Stomach (tissue), 9 donors: ENCODE data around the gene CDC42EP1. TPM values are rescaled to one million over a fixed set of nuclear protein-coding genes. Genes with fewer than 3 reads are reported as not detected.

Experiments used
- DNase-seq, 2 donors: peaks; one replicate each; pipeline versions ENCODE4 v3.0.0 to v3.0.0-alpha.2; 2013 to 2019
- H3K27ac ChIP-seq, 5 donors: fragments of 200-600 bp in 4 of 5; sonication (generic) in 4 of 5; one replicate each; pipeline ENCODE4 v1.5.1; 2013 to 2019; ENCODE audit warnings: mild to moderate bottlenecking in 1 of 5, moderate library complexity in 1 of 5
- H3K27me3 ChIP-seq, 3 donors: fragments of 200-600 bp; sonication (generic); one replicate each; pipeline ENCODE4 v1.5.1; 2017 to 2019; ENCODE audit warnings: mixed run types in 1 of 3
- H3K36me3 ChIP-seq, 4 donors: fragments of 200-600 bp; sonication (generic); 1 replicate in 3 of 4; 2 replicates in 1 of 4; pipeline ENCODE4 v1.5.1; 2016 to 2019
- H3K4me1 ChIP-seq, 4 donors: fragments of 200-600 bp; sonication (generic); one replicate each; pipeline ENCODE4 v1.5.1; 2016 to 2019
- H3K4me3 ChIP-seq, 4 donors: fragments of 200-600 bp; sonication (generic) in 3 of 4; one replicate each; pipeline ENCODE4 v1.5.1; 2016 to 2019; ENCODE audit warnings: mild to moderate bottlenecking in 1 of 4
- H3K9me3 ChIP-seq, 4 donors: fragments of 200-600 bp; sonication (generic); one replicate each; pipeline ENCODE4 v1.5.1; 2016 to 2019
- CTCF ChIP-seq, 7 experiments: fragments of 450-650 bp in 4 of 7; fragments of 200-600 bp in 3 of 7; sonication (generic) in 3 of 7; IDR thresholded peaks; one replicate each; pipeline ENCODE4 v1.5.1; 2016 to 2019; ENCODE audit warnings: antibody characterized with exemption in 7 of 7, control low read depth in 2 of 7, mild to moderate bottlenecking in 1 of 7
- EP300 ChIP-seq: sonication (generic); formaldehyde crosslinking; IDR thresholded peaks from one replicate; pipeline ENCODE4 v1.6.1; 2017; ENCODE audit warnings: antibody characterized with exemption
- POLR2A ChIP-seq, 4 donors: fragments of 450-650 bp; IDR thresholded peaks; one replicate each; pipeline ENCODE4 v1.6.1; 2016; ENCODE audit warnings: antibody characterized with exemption in 4 of 4, control low read depth in 2 of 4, mild to moderate bottlenecking in 1 of 4, moderate library complexity in 1 of 4
- POLR2AphosphoS5 ChIP-seq, 3 donors: sonication (generic); formaldehyde crosslinking; IDR thresholded peaks; one replicate each; pipeline ENCODE4 v1.6.1; 2016; ENCODE audit warnings: antibody characterized with exemption in 3 of 3
- WGBS, 5 donors: extraction: QIAGEN DNeasy Blood & Tissue Kit in 3 of 5; methylation state at CpG; one replicate each; pipeline versions ENCODE4 v1.1.5 to v1.1.7; 2013 to 2018; 5-methylcytosine and 5-hydroxymethylcytosine counted together
- intact Hi-C: fragments of 100-400 bp; cut with DNase I; formaldehyde crosslinking; loops from one replicate; pipeline ENCODE4 v1.15.1; 2023; ENCODE audit warnings: low total_unique reads
- polyA plus RNA-seq, 3 donors: library from polyadenylated mRNA; stranded (reverse); fragments of 200-250 nt; gene quantifications; one replicate each; pipeline ENCODE4 v1.2.3, GENCODE V29; 2013
- total RNA-seq, 5 donors: library from RNA; depleted of rRNA; stranded (reverse); fragments of >200 nt; gene quantifications; one replicate each; pipeline versions ENCODE4 v1.1.0 to v1.2.3, GENCODE V29; 2014 to 2016
- donor health status: healthy with polysubstance abuse.
- donor health status: Bipolar disorder and iron deficiency.
- donor health status: healthy.

The CDC42EP1 gene
- total and polyA plus RNA-seq, 8 donors = 28.6 to 195 (median 80.1) TPM

DNA sequence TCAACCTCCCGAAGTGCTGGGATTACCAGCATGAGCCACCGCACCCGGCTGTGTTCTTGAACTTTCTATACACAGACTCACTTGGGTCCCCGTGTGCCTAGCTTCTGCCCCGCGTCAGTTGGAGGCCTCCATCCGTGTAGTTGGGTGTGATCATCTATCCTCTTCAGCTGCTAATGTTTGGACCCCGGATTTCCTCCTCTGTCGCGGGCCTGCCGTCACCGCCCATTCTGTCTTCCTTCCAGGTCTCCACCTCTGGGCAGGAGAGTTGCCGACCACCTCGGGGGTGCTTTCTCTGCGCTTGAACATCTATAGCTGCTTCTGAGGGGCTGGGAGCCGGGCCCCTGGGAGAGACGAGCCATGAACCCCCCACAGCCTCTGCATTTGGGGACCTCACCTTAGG lies 5.5 kb downstream of the CDC42EP1 start:
- TF ChIP-seq POLR2A (IDR thresholded peaks at IDR 0.05) (no peak), CTCF (IDR thresholded peaks at IDR 0.05) (no peak), POLR2AphosphoS5 (IDR thresholded peaks at IDR 0.05) (no peak), EP300 (no peak)
- H3K27ac ChIP-seq = peak overlapping the region; percentile 89 to 100 (median 99)
- H3K9me3 ChIP-seq = no peaks in the 10 kb centered on the region
- DNase-seq = no peak
- peaks cover 82 to 99% (median 97%) of the 10 kb centered on the region in 4 donors for H3K4me1 ChIP-seq
- peaks cover 20 to 38% (median 30%) of the 10 kb centered on the region in 4 donors for H3K36me3 ChIP-seq
- H3K4me3 ChIP-seq = peak overlapping the region in 3 of 4 donors; percentile 18 to 67 (median 26)
- WGBS, 5 donors = 23 to 42% (median 24%) methylated on average over 15 to 17 of the region's 17 CpGs
- intact Hi-C loops = no loop called here
- H3K27me3 ChIP-seq = peaks cover 0 to 20% (median 0%) of the 10 kb centered on the region in 3 donors

DNA sequence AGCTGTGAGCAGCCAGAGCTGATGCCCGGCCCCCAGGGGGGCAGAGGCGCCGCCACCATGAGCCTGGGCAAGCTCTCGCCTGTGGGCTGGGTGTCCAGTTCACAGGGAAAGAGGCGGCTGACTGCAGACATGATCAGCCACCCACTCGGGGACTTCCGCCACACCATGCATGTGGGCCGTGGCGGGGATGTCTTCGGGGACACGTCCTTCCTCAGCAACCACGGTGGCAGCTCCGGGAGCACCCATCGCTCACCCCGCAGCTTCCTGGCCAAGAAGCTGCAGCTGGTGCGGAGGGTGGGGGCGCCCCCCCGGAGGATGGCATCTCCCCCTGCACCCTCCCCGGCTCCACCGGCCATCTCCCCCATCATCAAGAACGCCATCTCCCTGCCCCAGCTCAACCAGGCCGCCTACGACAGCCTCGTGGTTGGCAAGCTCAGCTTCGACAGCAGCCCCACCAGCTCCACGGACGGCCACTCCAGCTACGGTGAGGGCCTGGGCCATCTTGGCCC lies 6.1 kb downstream of the CDC42EP1 start:
- no peak for DNase-seq
- peak overlapping the region; percentile 89 to 100 (median 99) for H3K27ac ChIP-seq
- H3K9me3 ChIP-seq = no peaks in the 10 kb centered on the region
- WGBS, 5 donors = 17 to 29% (median 25%) methylated on average over 6 to 28 of the region's 28 CpGs
- H3K27me3 ChIP-seq = peaks cover 0 to 14% (median 0%) of the 10 kb centered on the region in 3 donors
- peaks cover 20 to 38% (median 30%) of the 10 kb centered on the region in 4 donors for H3K36me3 ChIP-seq
- intact Hi-C loops = no loop called here
- TF ChIP-seq CTCF (IDR thresholded peaks at IDR 0.05) (no peak), POLR2AphosphoS5 (IDR thresholded peaks at IDR 0.05) (peak in 1 of 3 donors; percentile 17)
- H3K4me3 ChIP-seq = peak overlapping the region in 3 of 4 donors; percentile 18 to 67 (median 26)
- peaks cover 83 to 100% (median 98%) of the 10 kb centered on the region in 4 donors for H3K4me1 ChIP-seq

DNA sequence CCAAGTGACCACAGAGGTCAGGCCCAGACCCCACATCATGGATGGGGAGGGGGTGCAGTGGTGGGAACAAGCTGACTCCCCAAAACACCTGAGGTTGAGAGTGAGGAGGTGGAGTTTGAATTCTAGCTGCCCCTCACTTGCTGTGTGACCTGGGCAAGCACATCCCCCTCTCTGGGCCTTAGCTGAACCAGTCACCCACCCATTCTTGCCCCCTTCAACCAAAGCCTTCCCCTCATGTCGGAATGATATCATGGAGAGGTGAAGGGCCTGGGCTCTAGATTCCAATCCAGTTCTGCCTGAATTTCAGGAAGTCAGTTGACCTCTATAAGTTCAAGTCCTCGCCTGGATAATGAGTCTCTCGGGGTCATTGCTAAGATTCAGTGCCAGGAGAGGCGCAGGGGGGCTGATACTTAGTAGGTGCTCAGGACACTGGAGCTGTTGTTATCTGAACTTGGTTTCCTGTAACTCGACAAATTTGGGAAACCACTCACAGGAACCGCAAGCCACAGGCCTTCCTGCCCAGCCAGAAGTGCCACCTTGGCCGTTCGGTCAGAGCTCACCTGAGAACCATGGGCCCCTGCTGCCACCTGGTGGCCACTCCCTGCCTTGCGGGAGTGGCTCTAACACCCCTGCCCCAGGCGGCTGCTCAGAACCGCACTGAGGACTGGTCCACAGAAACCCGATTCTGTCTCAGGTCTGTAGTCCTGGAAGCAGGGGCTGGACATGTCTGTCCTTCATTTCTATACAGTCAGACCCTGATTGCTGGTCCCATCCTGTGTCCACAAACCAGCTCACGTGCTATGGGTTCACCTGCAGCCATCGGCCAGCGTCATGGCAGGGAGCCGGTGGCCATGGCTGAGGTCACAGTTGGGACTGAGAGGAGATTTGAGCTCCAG lies 6.9 kb downstream of the CDC42EP1 start:
- Histone ChIP-seq H3K27me3 (peaks cover 0 to 7% (median 0%) of the 10 kb centered on the region in 3 donors), H3K27ac (peak overlapping the region; percentile 89 to 100 (median 99)), H3K4me3 (peak overlapping the region in 2 of 4 donors; percentile 26 to 67), H3K36me3 (peaks cover 20 to 38% (median 30%) of the 10 kb centered on the region in 4 donors), H3K9me3 (no peaks in the 10 kb centered on the region), H3K4me1 (peaks cover 76 to 97% (median 94%) of the 10 kb centered on the region in 4 donors)
- DNase-seq = peak; percentile 95 to 96
- 14 to 38% (median 23%) methylated on average over 14 to 16 of the region's 16 CpGs for WGBS, 5 donors
- intact Hi-C loops = no loop called here
- TF ChIP-seq CTCF (IDR thresholded peaks at IDR 0.05) = peak in 6 of 7 experiments; percentile 35 to 99 (median 94)
- TF ChIP-seq EP300 = no peak
- peak in 2 of 3 donors; percentile 72 to 87 for TF ChIP-seq POLR2AphosphoS5 (IDR thresholded peaks at IDR 0.05)

- WGBS, 5 donors = 35 to 68% (median 59%) methylated on average over 14 to 15 of the region's 15 CpGs
Measured at GRCh38 chr22:37568012-37568411, 7.7 kb downstream of the CDC42EP1 start.

More at GRCh38 chr22:37568012-37568411, 7.7 kb downstream of the CDC42EP1 start:
- peak overlapping the region; percentile 89 to 100 (median 99) for H3K27ac ChIP-seq
- H3K9me3 ChIP-seq = no peaks in the 10 kb centered on the region
- H3K4me3 ChIP-seq = peak overlapping the region in 1 of 4 donors; percentile 2
- DNase-seq = no peak
- TF ChIP-seq CTCF (IDR thresholded peaks at IDR 0.05) (no peak), POLR2A (IDR thresholded peaks at IDR 0.05) (no peak), EP300 (no peak), POLR2AphosphoS5 (IDR thresholded peaks at IDR 0.05) (no peak)
- intact Hi-C loops = no loop called here
- H3K4me1 ChIP-seq = peaks cover 69 to 89% (median 85%) of the 10 kb centered on the region in 4 donors
- peaks cover 20 to 38% (median 30%) of the 10 kb centered on the region in 4 donors for H3K36me3 ChIP-seq
- no peaks in the 10 kb centered on the region for H3K27me3 ChIP-seq
